ENCODE data around the gene PIK3R4.
A peak's percentile ranks its signal among the peaks of the same experiment; 100 is the strongest.

The PIK3R4 gene

GRCh38 chr3:130746246-130747039 lies at the start of gene PIK3R4:
PIK3R4 (minus strand) TSS chr3:130746829; CDS start chr3:130745218, 1,611 bp downstream.
- TF ChIP-seq CTCF (IDR thresholded peaks at IDR 0.05; ENCODE audit: control insufficient read depth, insufficient read depth, low read depth, low read length, missing control alignments): no peak
- peak; percentile 92 for DNase-seq (ENCODE audit: low read depth)
- H3K4me3 ChIP-seq (ENCODE audit: control insufficient read depth, low read depth, low read length): peak within 1 kb of the TSS; percentile 94

GRCh38 chr3:130795396-130795795 lies 48.8 kb upstream of the PIK3R4 start:
- DNase-seq (ENCODE audit: low read depth): no peak
- no peak overlapping the region for H3K4me3 ChIP-seq (ENCODE audit: control insufficient read depth, low read depth, low read length)
- TF ChIP-seq CTCF (IDR thresholded peaks at IDR 0.05; ENCODE audit: control insufficient read depth, insufficient read depth, low read depth, low read length, missing control alignments): no peak

GRCh38 chr3:130792246-130792645 lies 45.6 kb upstream of the PIK3R4 start:
- no peak for DNase-seq (ENCODE audit: low read depth)
- TF ChIP-seq CTCF (IDR thresholded peaks at IDR 0.05; ENCODE audit: control insufficient read depth, insufficient read depth, low read depth, low read length, missing control alignments): no peak
- H3K4me3 ChIP-seq (ENCODE audit: control insufficient read depth, low read depth, low read length): no peak overlapping the region

- no peak overlapping the region for H3K4me3 ChIP-seq (ENCODE audit: control insufficient read depth, low read depth, low read length)
- no peak for DNase-seq (ENCODE audit: low read depth)
- no peak for TF ChIP-seq CTCF (IDR thresholded peaks at IDR 0.05; ENCODE audit: control insufficient read depth, insufficient read depth, low read depth, low read length, missing control alignments)
These were observed 43.2 kb upstream of the PIK3R4 start for GRCh38 chr3:130789782-130790322.

- no peak overlapping the region for H3K4me3 ChIP-seq (ENCODE audit: control insufficient read depth, low read depth, low read length)
- no peak for DNase-seq (ENCODE audit: low read depth)
- no peak for TF ChIP-seq CTCF (IDR thresholded peaks at IDR 0.05; ENCODE audit: control insufficient read depth, insufficient read depth, low read depth, low read length, missing control alignments)
These were observed 40.9 kb upstream of the PIK3R4 start for GRCh38 chr3:130787422-130788068.

- no peak for DNase-seq (ENCODE audit: low read depth)
- TF ChIP-seq CTCF (IDR thresholded peaks at IDR 0.05; ENCODE audit: control insufficient read depth, insufficient read depth, low read depth, low read length, missing control alignments): no peak
- H3K4me3 ChIP-seq (ENCODE audit: control insufficient read depth, low read depth, low read length): no peak overlapping the region
These were observed 39.7 kb upstream of the PIK3R4 start for GRCh38 chr3:130786306-130786705.
